ENCODE data around the gene BCAT1.

Gene BCAT1

DNA sequence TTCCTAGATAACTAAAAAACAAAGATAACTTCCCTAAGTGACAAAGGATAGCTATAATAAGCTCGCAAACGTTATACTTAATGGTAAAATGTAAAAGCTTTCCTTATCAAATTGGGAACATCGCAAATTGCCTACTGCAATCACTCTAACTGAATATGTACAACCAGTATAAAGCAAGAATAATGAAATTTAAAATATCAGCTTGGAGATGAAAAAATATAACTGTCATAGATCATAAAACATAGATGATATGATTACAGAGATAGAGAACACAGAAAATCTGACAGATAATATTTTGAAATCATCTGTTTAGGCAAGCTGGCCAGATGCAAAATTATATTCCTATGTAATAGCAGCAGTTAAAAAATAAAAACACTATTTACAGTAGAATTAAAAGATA is 64.0 kb downstream of the BCAT1 start:
- no peaks in the 10 kb centered on the region for H3F3A ChIP-seq (ENCODE audit: control insufficient read depth, insufficient read depth)
- H3K9me3 ChIP-seq (ENCODE audit: control insufficient read depth, insufficient read depth, low read length) = no peaks in the 10 kb centered on the region
- H3K79me2 ChIP-seq (ENCODE audit: control insufficient read depth, low read length) = peaks cover 41% of the 10 kb centered on the region
- no peak overlapping the region for H3K27ac ChIP-seq (ENCODE audit: low read depth, low read length)
- H3K4me3 ChIP-seq (ENCODE audit: low read length) = no peak overlapping the region
- TF ChIP-seq EZH2phosphoT487 (IDR thresholded peaks at IDR 0.05; ENCODE audit: borderline replicate concordance, low read length) = no peak
- TF ChIP-seq, protein P1, sequence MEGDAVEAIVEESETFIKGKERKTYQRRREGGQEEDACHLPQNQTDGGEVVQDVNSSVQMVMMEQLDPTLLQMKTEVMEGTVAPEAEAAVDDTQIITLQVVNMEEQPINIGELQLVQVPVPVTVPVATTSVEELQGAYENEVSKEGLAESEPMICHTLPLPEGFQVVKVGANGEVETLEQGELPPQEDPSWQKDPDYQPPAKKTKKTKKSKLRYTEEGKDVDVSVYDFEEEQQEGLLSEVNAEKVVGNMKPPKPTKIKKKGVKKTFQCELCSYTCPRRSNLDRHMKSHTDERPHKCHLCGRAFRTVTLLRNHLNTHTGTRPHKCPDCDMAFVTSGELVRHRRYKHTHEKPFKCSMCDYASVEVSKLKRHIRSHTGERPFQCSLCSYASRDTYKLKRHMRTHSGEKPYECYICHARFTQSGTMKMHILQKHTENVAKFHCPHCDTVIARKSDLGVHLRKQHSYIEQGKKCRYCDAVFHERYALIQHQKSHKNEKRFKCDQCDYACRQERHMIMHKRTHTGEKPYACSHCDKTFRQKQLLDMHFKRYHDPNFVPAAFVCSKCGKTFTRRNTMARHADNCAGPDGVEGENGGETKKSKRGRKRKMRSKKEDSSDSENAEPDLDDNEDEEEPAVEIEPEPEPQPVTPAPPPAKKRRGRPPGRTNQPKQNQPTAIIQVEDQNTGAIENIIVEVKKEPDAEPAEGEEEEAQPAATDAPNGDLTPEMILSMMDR (IDR thresholded peaks at IDR 0.05; ENCODE audit: low read depth, low read length, poor library complexity, severe bottlenecking) = no peak
- H4K20me1 ChIP-seq (ENCODE audit: control insufficient read depth, insufficient read depth, low read depth, low read length) = no peaks in the 10 kb centered on the region
- H3K9me2 ChIP-seq (replicated peaks; ENCODE audit: control insufficient read depth, low read length) = no peaks in the 10 kb centered on the region
- H3K27me3 ChIP-seq (ENCODE audit: control insufficient read depth, low read length) = no peaks in the 10 kb centered on the region
- peaks cover 3% of the 10 kb centered on the region; the same call in 1 of the 2 replicates for H3K4me1 ChIP-seq (ENCODE audit: control insufficient read depth, low read length)
- H3K4me2 ChIP-seq (ENCODE audit: low read length) = no peak overlapping the region
- peaks cover 59% of the 10 kb centered on the region for H3K36me3 ChIP-seq (ENCODE audit: control insufficient read depth, low read length)

DNA sequence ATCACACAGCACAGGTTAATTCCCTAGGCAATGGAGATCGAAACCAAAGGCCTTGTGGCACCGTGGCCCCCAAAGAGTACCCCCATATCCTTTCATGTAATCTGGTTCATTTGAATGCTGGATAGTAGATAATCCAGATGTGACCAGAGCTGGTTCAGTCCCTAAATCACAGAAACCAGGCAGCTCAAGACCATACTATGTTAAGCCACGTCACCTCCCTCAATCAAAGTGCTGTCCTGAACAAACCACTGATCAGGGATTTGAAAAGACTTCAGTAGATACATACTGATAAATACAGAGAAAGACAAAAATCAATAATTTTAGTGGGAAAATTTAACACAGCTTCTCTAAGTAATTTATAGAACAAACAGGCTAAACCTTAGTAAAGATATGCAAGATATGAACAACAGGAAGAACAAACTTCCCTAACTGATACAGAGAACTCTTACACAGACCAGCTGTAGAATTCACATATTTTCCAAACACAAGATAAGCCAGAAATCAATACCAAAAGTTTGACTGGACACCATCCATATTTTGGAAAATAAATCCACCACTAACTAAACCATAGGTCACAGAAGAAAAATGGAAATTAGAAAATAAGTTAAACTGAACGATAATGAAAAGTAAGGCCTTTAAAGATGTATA is 67.1 kb downstream of the BCAT1 start:
- Histone ChIP-seq H3K27me3 (ENCODE audit: control insufficient read depth, low read length) (no peaks in the 10 kb centered on the region), H3K79me2 (ENCODE audit: control insufficient read depth, low read length) (peaks cover 25% of the 10 kb centered on the region), H3K9me2 (replicated peaks; ENCODE audit: control insufficient read depth, low read length) (no peaks in the 10 kb centered on the region), H3F3A (ENCODE audit: control insufficient read depth, insufficient read depth) (no peaks in the 10 kb centered on the region; the same call in 1 of the 2 replicates), H3K36me3 (ENCODE audit: control insufficient read depth, low read length) (peaks cover 68% of the 10 kb centered on the region), H3K4me1 (ENCODE audit: control insufficient read depth, low read length) (no peaks in the 10 kb centered on the region), H3K4me3 (ENCODE audit: low read length) (no peak overlapping the region), H3K9me3 (ENCODE audit: control insufficient read depth, insufficient read depth, low read length) (no peaks in the 10 kb centered on the region), H4K20me1 (ENCODE audit: control insufficient read depth, insufficient read depth, low read depth, low read length) (no peaks in the 10 kb centered on the region), H3K4me2 (ENCODE audit: low read length) (no peak overlapping the region), H3K27ac (ENCODE audit: low read depth, low read length) (no peak overlapping the region)
- no peak for TF ChIP-seq EZH2phosphoT487 (IDR thresholded peaks at IDR 0.05; ENCODE audit: borderline replicate concordance, low read length)
- TF ChIP-seq, protein P1 (IDR thresholded peaks at IDR 0.05; ENCODE audit: low read depth, low read length, poor library complexity, severe bottlenecking) = no peak

DNA sequence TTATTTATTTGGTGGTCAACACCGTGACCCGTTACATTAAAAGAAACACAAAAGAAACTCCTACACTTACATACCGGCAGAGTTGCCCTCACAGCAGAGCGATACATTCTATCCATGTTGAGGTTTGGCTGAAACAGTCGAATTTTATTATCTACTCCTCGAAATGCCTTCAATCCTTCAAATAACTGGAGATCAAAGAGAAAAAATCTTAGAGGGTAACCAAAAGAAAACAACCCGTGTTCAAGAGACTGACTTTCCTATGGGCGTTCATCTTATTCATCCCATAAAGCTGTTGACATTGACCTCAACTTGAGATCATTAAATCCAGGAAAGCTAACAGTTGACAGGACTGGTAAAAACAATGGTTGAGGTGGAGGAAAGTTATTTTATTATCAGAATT is 67.7 kb downstream of the BCAT1 start:
- Histone ChIP-seq H3K79me2 (ENCODE audit: control insufficient read depth, low read length) (peaks cover 23% of the 10 kb centered on the region), H3K27me3 (ENCODE audit: control insufficient read depth, low read length) (no peaks in the 10 kb centered on the region), H3K36me3 (ENCODE audit: control insufficient read depth, low read length) (peaks cover 69% of the 10 kb centered on the region), H3K9me2 (replicated peaks; ENCODE audit: control insufficient read depth, low read length) (no peaks in the 10 kb centered on the region), H3K4me3 (ENCODE audit: low read length) (no peak overlapping the region), H3K4me2 (ENCODE audit: low read length) (no peak overlapping the region), H4K20me1 (ENCODE audit: control insufficient read depth, insufficient read depth, low read depth, low read length) (no peaks in the 10 kb centered on the region), H3K9me3 (ENCODE audit: control insufficient read depth, insufficient read depth, low read length) (no peaks in the 10 kb centered on the region), H3K27ac (ENCODE audit: low read depth, low read length) (no peak overlapping the region), H3F3A (ENCODE audit: control insufficient read depth, insufficient read depth) (no peaks in the 10 kb centered on the region; the same call in 1 of the 2 replicates), H3K4me1 (ENCODE audit: control insufficient read depth, low read length) (no peaks in the 10 kb centered on the region)
- TF ChIP-seq EZH2phosphoT487 (IDR thresholded peaks at IDR 0.05; ENCODE audit: borderline replicate concordance, low read length) = no peak
- TF ChIP-seq, protein P1 (IDR thresholded peaks at IDR 0.05; ENCODE audit: low read depth, low read length, poor library complexity, severe bottlenecking) = no peak

Measured in DOHH2 (cell line).